ENCODE data around the gene AGER.
"Not testable (repeated sequence)": the region's sequence is repeated elsewhere in the genome, so short reads cannot be mapped to it uniquely, and the experiment has no call there.

AGER gene

GRCh38 chr6:32198345-32198696, 14.3 kb upstream of the AGER start:
- no peak for DNase-seq

GRCh38 chr6:32196682-32197616, 12.9 kb upstream of the AGER start:
- no peak for DNase-seq

- DNase-seq, result no peak
Observed at GRCh38 chr6:32195902-32196681, 12.0 kb upstream of the AGER start.

GRCh38 chr6:32195652-32195901, 11.5 kb upstream of the AGER start:
- DNase-seq, result peak; percentile 89

GRCh38 chr6:32194825-32195651, 11.0 kb upstream of the AGER start:
- no peak for DNase-seq

- no peak for DNase-seq
Observed at GRCh38 chr6:32194388-32194787, 10.3 kb upstream of the AGER start.

- not testable (repeated sequence) for DNase-seq
Observed at GRCh38 chr6:32193096-32193495, 9.0 kb upstream of the AGER start.

- no peak for DNase-seq
Observed at GRCh38 chr6:32192608-32193039, 8.6 kb upstream of the AGER start, which contains the start of gene GPSM3. GPSM3 (minus strand) TSS chr6:32192643; CDS start chr6:32192513, 130 bp downstream.

- DNase-seq, result no peak
Observed at GRCh38 chr6:32191696-32192607, 7.9 kb upstream of the AGER start.

GRCh38 chr6:32190911-32191677, 7.0 kb upstream of the AGER start:
- DNase-seq, result no peak

- no peak for DNase-seq
Observed at GRCh38 chr6:32190054-32190851, 6.2 kb upstream of the AGER start, which contains the start of gene PBX2. PBX2 (minus strand) TSS chr6:32190202; CDS start chr6:32189915, 287 bp downstream.

GRCh38 chr6:32189742-32190053, 5.6 kb upstream of the AGER start:
- no peak for DNase-seq

GRCh38 chr6:32189069-32189741, 5.2 kb upstream of the AGER start:
- no peak for DNase-seq

- no peak for DNase-seq
Observed at GRCh38 chr6:32188381-32189068, 4.5 kb upstream of the AGER start.

GRCh38 chr6:32187725-32188380, 3.8 kb upstream of the AGER start:
- DNase-seq, result not testable (repeated sequence)

- DNase-seq, result no peak
Observed at GRCh38 chr6:32187009-32187709, 3.1 kb upstream of the AGER start.

- DNase-seq, result not testable (repeated sequence)
Observed at GRCh38 chr6:32186151-32186840, 2.2 kb upstream of the AGER start.

Measured in cortex of kidney (tissue), 1 donor.